ENCODE results near the gene VIPR2. TPM values are rescaled to one million over a fixed set of nuclear protein-coding genes. Genes with fewer than 3 reads are reported as not detected.
"Not testable (repeated sequence)": the region's sequence is repeated elsewhere in the genome, so short reads cannot be mapped to it uniquely, and the experiment has no call there.

Gene VIPR2
- total RNA-seq, 1 donor from 2014 or later = not detected

- Mint-ChIP-seq H3K27me3 (no peaks in the 10 kb centered on the region), H3K4me1 (no peaks in the 10 kb centered on the region), H3K36me3 (ENCODE audit: low read depth) (no peaks in the 10 kb centered on the region), H3K27ac (no peak overlapping the region), H3K4me3 (no peak overlapping the region), H3K9me3 (no peaks in the 10 kb centered on the region)
- intact Hi-C loops (cut with micrococcal nuclease) = no loop called here
- no peak for ATAC-seq (ENCODE audit: low read depth)
- ChIA-PET POLR2A (no interaction called here), CTCF (no interaction called here)
- TF ChIP-seq, protein P1, sequence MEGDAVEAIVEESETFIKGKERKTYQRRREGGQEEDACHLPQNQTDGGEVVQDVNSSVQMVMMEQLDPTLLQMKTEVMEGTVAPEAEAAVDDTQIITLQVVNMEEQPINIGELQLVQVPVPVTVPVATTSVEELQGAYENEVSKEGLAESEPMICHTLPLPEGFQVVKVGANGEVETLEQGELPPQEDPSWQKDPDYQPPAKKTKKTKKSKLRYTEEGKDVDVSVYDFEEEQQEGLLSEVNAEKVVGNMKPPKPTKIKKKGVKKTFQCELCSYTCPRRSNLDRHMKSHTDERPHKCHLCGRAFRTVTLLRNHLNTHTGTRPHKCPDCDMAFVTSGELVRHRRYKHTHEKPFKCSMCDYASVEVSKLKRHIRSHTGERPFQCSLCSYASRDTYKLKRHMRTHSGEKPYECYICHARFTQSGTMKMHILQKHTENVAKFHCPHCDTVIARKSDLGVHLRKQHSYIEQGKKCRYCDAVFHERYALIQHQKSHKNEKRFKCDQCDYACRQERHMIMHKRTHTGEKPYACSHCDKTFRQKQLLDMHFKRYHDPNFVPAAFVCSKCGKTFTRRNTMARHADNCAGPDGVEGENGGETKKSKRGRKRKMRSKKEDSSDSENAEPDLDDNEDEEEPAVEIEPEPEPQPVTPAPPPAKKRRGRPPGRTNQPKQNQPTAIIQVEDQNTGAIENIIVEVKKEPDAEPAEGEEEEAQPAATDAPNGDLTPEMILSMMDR (IDR thresholded peaks at IDR 0.05) = no peak
- DNase-seq = no peak
Observed at GRCh38 chr7:159006610-159007130, 138.0 kb downstream of the VIPR2 start.

DNA sequence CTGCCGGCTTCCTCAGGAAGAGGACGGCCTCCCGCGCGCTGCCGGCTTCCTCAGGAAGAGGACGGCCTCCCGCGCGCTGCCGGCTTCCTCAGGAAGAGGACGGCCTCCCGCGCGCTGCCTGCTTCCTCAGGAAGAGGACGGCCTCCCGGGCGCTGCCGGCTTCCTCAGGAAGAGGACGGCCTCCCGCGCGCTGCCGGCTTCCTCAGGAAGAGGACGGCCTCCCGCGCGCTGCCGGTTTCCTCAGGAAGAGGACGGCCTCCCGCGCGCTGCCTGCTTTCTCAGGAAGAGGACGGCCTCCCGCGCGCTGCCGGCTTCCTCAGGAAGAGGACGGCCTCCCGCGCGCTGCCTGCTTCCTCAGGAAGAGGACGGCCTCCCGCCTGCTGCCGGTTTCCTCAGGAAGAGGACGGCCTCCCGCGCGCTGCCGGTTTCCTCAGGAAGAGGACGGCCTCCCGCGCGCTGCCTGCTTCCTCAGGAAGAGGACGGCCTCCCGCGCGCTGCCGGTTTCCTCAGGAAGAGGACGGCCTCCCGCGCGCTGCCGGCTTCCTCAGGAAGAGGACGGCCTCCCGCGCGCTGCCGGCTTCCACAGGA is 138.6 kb downstream of the VIPR2 start:
- H3K4me3 Mint-ChIP-seq; DNase-seq; intact Hi-C loops (cut with micrococcal nuclease); H3K36me3 Mint-ChIP-seq (ENCODE audit: low read depth); ATAC-seq (ENCODE audit: low read depth); H3K4me1 Mint-ChIP-seq; CTCF ChIA-PET; H3K9me3 Mint-ChIP-seq; H3K27ac Mint-ChIP-seq; POLR2A ChIA-PET; H3K27me3 Mint-ChIP-seq: not testable (repeated sequence)

DNA sequence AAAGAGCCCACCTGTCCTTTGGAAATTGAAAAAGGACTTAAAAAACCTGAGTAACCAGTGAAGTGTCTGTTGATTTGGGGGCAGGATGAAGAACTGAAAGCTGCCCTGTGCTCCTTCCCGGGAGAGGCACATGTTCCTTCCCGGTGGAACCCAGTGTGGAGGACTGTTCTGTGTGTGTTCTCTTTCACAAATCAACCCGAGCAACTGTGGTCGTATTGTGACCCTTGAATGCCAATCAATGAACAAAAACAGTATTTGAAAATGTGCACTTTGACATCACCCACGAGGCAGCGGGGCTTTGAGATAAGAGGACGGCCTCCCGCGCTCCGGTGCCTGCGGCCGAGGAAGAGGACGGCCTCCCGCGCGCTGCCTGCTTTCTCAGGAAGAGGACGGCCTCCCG is 139.0 kb downstream of the VIPR2 start:
- no peak overlapping the region for H3K4me3 Mint-ChIP-seq
- intact Hi-C loops (cut with micrococcal nuclease) = no loop called here
- DNase-seq (no peak), ATAC-seq (ENCODE audit: low read depth) (no peak)
- no peaks in the 10 kb centered on the region for H3K27me3 Mint-ChIP-seq
- TF ChIP-seq, protein P1 (IDR thresholded peaks at IDR 0.05) = no peak
- POLR2A ChIA-PET = no interaction called here
- no peaks in the 10 kb centered on the region for H3K4me1 Mint-ChIP-seq
- no peak overlapping the region for H3K27ac Mint-ChIP-seq
- H3K36me3 Mint-ChIP-seq (ENCODE audit: low read depth) = no peaks in the 10 kb centered on the region
- CTCF ChIA-PET = no interaction called here
- H3K9me3 Mint-ChIP-seq = no peaks in the 10 kb centered on the region

DNA sequence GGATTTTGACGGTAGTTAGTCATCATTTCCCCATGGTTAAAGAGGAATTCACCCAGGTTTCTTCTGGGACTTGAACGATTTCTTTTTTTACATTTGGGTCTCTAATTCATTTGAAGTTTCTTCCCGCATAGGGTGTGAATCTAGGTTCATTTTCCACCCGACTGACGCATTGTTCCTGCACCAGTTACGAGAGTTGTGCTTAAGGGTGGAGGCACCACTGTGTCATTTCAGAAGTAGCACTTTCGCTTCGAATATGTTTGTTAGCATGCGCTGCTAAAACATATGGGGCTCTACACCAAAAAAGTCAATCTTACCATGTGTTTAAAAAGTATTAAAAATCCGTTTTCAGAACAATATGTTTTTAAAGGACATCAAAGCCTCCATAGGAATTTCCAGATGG is 140.3 kb downstream of the VIPR2 start:
- ATAC-seq (ENCODE audit: low read depth) (no peak), DNase-seq (no peak)
- intact Hi-C loops (cut with micrococcal nuclease) = no loop called here
- TF ChIP-seq, protein P1 (IDR thresholded peaks at IDR 0.05) = no peak
- no peaks in the 10 kb centered on the region for H3K4me1 Mint-ChIP-seq
- no peaks in the 10 kb centered on the region for H3K36me3 Mint-ChIP-seq (ENCODE audit: low read depth)
- H3K27me3 Mint-ChIP-seq = no peaks in the 10 kb centered on the region
- H3K9me3 Mint-ChIP-seq = no peaks in the 10 kb centered on the region
- POLR2A ChIA-PET = no interaction called here
- H3K27ac Mint-ChIP-seq = no peak overlapping the region
- CTCF ChIA-PET = no interaction called here
- no peak overlapping the region for H3K4me3 Mint-ChIP-seq

- H3K9me3 Mint-ChIP-seq = no peaks in the 10 kb centered on the region
- no peak overlapping the region for H3K4me3 Mint-ChIP-seq
- ChIA-PET CTCF (no interaction called here), POLR2A (no interaction called here)
- H3K4me1 Mint-ChIP-seq = no peaks in the 10 kb centered on the region
- no peak overlapping the region for H3K27ac Mint-ChIP-seq
- no peak for DNase-seq
- TF ChIP-seq, protein P1 (IDR thresholded peaks at IDR 0.05) = no peak
- intact Hi-C loops (cut with micrococcal nuclease) = no loop called here
- ATAC-seq (ENCODE audit: low read depth) = no peak
- no peaks in the 10 kb centered on the region for H3K36me3 Mint-ChIP-seq (ENCODE audit: low read depth)
- no peaks in the 10 kb centered on the region for H3K27me3 Mint-ChIP-seq
Observed at GRCh38 chr7:159001811-159002210, 142.9 kb downstream of the VIPR2 start.
